ENCODE measurements around the gene XYLT1.

Gene XYLT1

GRCh38 chr16:17159617-17160016 is 311.1 kb downstream of the XYLT1 start:
- H3K27me3 ChIP-seq (ENCODE audit: low read depth, low read length), result no peaks in the 10 kb centered on the region
- H4K20me1 ChIP-seq (ENCODE audit: insufficient read depth, low read length), result no peaks in the 10 kb centered on the region
- no peak overlapping the region for H3K27ac ChIP-seq (ENCODE audit: low read length)

GRCh38 chr16:17155936-17156335 is 314.8 kb downstream of the XYLT1 start:
- Histone ChIP-seq H4K20me1 (ENCODE audit: insufficient read depth, low read length) (no peaks in the 10 kb centered on the region), H3K4me1 (ENCODE audit: low read length) (peaks cover 10% of the 10 kb centered on the region; the same call in 1 of the 2 replicates), H3K9ac (ENCODE audit: low read length) (no peak overlapping the region), H3K27ac (ENCODE audit: low read length) (no peak overlapping the region), H3K4me2 (ENCODE audit: low read length) (no peak overlapping the region), H3K79me2 (ENCODE audit: low read length) (no peaks in the 10 kb centered on the region), H3K27me3 (ENCODE audit: low read depth, low read length) (no peaks in the 10 kb centered on the region), H3K36me3 (replicated peaks; ENCODE audit: low read depth, low read length) (no peaks in the 10 kb centered on the region), H3K4me3 (ENCODE audit: low read length) (no peak overlapping the region), H3K9me3 (ENCODE audit: insufficient read depth, low read length) (no peaks in the 10 kb centered on the region), H2AFZ (ENCODE audit: low read depth, low read length) (no peak overlapping the region)
- TF ChIP-seq EZH2phosphoT487 (IDR thresholded peaks at IDR 0.05; ENCODE audit: low read depth), result no peak
- TF ChIP-seq CTCF (IDR thresholded peaks at IDR 0.05; ENCODE audit: low read depth, low read length), result no peak

More at GRCh38 chr16:17159617-17160016, 311.1 kb downstream of the XYLT1 start:
- no peaks in the 10 kb centered on the region for H3K36me3 ChIP-seq (replicated peaks; ENCODE audit: low read depth, low read length)
- H2AFZ ChIP-seq (ENCODE audit: low read depth, low read length), result no peak overlapping the region
- no peak overlapping the region for H3K4me2 ChIP-seq (ENCODE audit: low read length)
- no peak overlapping the region for H3K9ac ChIP-seq (ENCODE audit: low read length)
- TF ChIP-seq CTCF (IDR thresholded peaks at IDR 0.05; ENCODE audit: low read depth, low read length) (no peak), EZH2phosphoT487 (IDR thresholded peaks at IDR 0.05; ENCODE audit: low read depth) (no peak)
- peaks cover 14% of the 10 kb centered on the region for H3K4me1 ChIP-seq (ENCODE audit: low read length)
- H3K9me3 ChIP-seq (ENCODE audit: insufficient read depth, low read length), result no peaks in the 10 kb centered on the region
- no peak overlapping the region for H3K4me3 ChIP-seq (ENCODE audit: low read length)
- H3K79me2 ChIP-seq (ENCODE audit: low read length), result no peaks in the 10 kb centered on the region

- Histone ChIP-seq H3K4me1 (ENCODE audit: low read length) (peaks cover 10% of the 10 kb centered on the region; the same call in 1 of the 2 replicates), H3K27ac (ENCODE audit: low read length) (no peak overlapping the region), H3K27me3 (ENCODE audit: low read depth, low read length) (no peaks in the 10 kb centered on the region), H4K20me1 (ENCODE audit: insufficient read depth, low read length) (no peaks in the 10 kb centered on the region), H3K9ac (ENCODE audit: low read length) (no peak overlapping the region), H3K79me2 (ENCODE audit: low read length) (no peaks in the 10 kb centered on the region), H3K4me3 (ENCODE audit: low read length) (no peak overlapping the region), H2AFZ (ENCODE audit: low read depth, low read length) (no peak overlapping the region), H3K4me2 (ENCODE audit: low read length) (no peak overlapping the region), H3K36me3 (replicated peaks; ENCODE audit: low read depth, low read length) (no peaks in the 10 kb centered on the region), H3K9me3 (ENCODE audit: insufficient read depth, low read length) (no peaks in the 10 kb centered on the region)
- TF ChIP-seq EZH2phosphoT487 (IDR thresholded peaks at IDR 0.05; ENCODE audit: low read depth), result no peak
- TF ChIP-seq CTCF (IDR thresholded peaks at IDR 0.05; ENCODE audit: low read depth, low read length), result no peak
Measured at GRCh38 chr16:17155485-17155884, 315.3 kb downstream of the XYLT1 start.

- no peaks in the 10 kb centered on the region for H3K27me3 ChIP-seq (ENCODE audit: low read depth, low read length)
- H3K27ac ChIP-seq (ENCODE audit: low read length), result no peak overlapping the region; the same call in 1 of the 2 replicates
- no peaks in the 10 kb centered on the region for H3K9me3 ChIP-seq (ENCODE audit: insufficient read depth, low read length)
- no peak overlapping the region for H3K4me3 ChIP-seq (ENCODE audit: low read length)
- no peak overlapping the region for H2AFZ ChIP-seq (ENCODE audit: low read depth, low read length)
- no peak overlapping the region for H3K9ac ChIP-seq (ENCODE audit: low read length)
- H3K4me1 ChIP-seq (ENCODE audit: low read length), result peaks cover 10% of the 10 kb centered on the region; the same call in 1 of the 2 replicates
- H4K20me1 ChIP-seq (ENCODE audit: insufficient read depth, low read length), result no peaks in the 10 kb centered on the region
- no peak overlapping the region for H3K4me2 ChIP-seq (ENCODE audit: low read length)
- H3K79me2 ChIP-seq (ENCODE audit: low read length), result no peaks in the 10 kb centered on the region
- no peaks in the 10 kb centered on the region for H3K36me3 ChIP-seq (replicated peaks; ENCODE audit: low read depth, low read length)
- TF ChIP-seq EZH2phosphoT487 (IDR thresholded peaks at IDR 0.05; ENCODE audit: low read depth), result no peak
- no peak for TF ChIP-seq CTCF (IDR thresholded peaks at IDR 0.05; ENCODE audit: low read depth, low read length)
Measured at GRCh38 chr16:17154981-17155380, 315.8 kb downstream of the XYLT1 start.

All from OCI-LY3 (cell line).